LNCaP clone FGC (cell line): ENCODE data around the gene PAPSS1.

Experiments used
- DNase-seq: peaks from one replicate; pipeline ENCODE4 v3.0.0-alpha.2; 2011; ENCODE audit warnings: low read depth
- H3K4me3 ChIP-seq: 2 replicates; pipeline ENCODE4 v1.5.1; 2011; ENCODE audit warnings: mild to moderate bottlenecking, low read depth, low read length, control low read depth
- TF ChIP-seq, protein P1 (sequence below): IDR thresholded peaks from 2 replicates; pipeline ENCODE4 v1.5.1; 2012; ENCODE audit warnings: mild to moderate bottlenecking; ENCODE audit not compliant: control insufficient read depth, insufficient read depth; ENCODE audit errors: extremely low read depth

Gene PAPSS1

DNA sequence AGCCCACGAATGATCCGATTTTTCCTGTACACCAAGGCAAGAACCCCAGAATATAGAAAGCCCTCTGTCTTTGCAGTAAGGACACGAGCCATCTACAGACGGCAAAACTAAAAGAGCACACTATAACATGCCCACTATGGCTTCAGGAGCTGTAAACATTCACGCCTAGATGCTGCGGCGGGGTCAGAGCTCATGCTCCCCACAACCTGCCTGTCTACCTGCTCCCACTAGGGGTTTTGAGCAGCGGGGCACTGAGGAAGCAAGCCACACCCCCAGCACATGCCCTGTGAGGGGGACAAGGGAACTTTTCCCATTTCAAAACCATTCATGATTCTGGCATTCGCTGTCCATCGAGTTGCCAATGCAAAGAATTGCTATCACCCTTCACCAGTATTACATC lies 144.8 kb downstream of the PAPSS1 start:
- no peak overlapping the region for H3K4me3 ChIP-seq
- TF ChIP-seq, protein P1, sequence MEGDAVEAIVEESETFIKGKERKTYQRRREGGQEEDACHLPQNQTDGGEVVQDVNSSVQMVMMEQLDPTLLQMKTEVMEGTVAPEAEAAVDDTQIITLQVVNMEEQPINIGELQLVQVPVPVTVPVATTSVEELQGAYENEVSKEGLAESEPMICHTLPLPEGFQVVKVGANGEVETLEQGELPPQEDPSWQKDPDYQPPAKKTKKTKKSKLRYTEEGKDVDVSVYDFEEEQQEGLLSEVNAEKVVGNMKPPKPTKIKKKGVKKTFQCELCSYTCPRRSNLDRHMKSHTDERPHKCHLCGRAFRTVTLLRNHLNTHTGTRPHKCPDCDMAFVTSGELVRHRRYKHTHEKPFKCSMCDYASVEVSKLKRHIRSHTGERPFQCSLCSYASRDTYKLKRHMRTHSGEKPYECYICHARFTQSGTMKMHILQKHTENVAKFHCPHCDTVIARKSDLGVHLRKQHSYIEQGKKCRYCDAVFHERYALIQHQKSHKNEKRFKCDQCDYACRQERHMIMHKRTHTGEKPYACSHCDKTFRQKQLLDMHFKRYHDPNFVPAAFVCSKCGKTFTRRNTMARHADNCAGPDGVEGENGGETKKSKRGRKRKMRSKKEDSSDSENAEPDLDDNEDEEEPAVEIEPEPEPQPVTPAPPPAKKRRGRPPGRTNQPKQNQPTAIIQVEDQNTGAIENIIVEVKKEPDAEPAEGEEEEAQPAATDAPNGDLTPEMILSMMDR, result no peak

DNA sequence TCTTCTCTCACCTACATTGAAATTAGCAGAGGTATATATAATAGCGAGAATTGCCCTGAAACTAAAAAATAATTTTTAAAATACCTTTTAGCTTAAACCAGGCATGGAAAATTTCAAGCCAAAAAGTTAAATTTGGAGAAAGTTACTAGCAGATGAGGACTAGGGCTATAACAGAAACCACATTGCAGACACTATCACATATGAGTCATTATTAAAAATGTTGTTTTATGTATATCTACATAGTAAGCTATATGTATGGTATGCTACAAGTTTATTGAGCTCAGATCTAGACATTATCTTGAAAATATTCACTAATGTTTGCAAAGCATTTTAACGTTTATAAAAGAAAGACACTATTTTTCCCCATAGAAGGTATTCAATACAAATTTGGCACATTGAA lies 147.8 kb downstream of the PAPSS1 start:
- TF ChIP-seq, protein P1, result no peak
- no peak overlapping the region for H3K4me3 ChIP-seq
- no peak for DNase-seq

More for the DNA sequence above, 144.8 kb downstream of the PAPSS1 start:
- DNase-seq, result no peak

DNA sequence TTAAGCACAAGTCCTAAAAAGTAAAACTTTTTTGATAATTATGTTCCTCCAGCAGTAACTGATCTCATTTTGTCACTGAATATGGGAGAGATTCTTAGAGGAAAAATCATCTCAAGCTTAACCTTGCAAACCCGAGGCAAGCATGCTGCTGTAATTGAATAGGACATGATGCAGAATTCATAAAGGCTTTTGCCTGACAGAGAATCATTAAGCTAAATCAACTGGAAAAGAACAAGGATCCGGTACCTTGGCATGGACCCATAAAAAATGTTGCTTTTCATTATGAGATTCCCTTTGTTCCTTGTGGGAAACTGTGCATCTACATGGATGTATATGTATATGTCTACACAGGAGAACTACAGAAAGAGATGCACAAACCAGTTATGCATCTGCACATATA lies 149.1 kb downstream of the PAPSS1 start:
- DNase-seq, result no peak
- no peak overlapping the region for H3K4me3 ChIP-seq
- TF ChIP-seq, protein P1, result no peak

DNA sequence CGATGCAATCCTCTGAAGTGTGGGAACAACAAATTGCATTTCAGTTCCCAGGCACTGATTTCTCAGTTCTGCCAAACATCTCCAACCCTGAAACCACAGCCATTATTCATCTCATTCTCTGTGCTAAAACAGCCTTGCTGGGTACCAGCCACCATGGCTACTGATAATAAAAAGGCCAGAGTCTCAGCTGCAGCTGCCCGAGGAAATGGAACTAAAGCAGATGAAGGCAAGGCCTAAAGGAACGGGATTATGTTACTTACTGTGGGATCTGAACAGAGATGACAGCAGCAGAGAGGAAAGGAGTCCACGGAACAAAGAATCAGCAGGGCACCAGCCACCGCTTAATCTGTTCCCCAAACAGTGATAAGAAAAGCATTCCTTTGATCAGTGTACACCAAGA lies 155.7 kb downstream of the PAPSS1 start:
- TF ChIP-seq, protein P1, result no peak
- H3K4me3 ChIP-seq, result no peak overlapping the region
- DNase-seq, result no peak
